CD4-positive, alpha-beta T cell treated with Interleukin-4 for 1 hour (primary cell): Measurements from ENCODE around the gene OXLD1.

Experiments
- DNase-seq, 2 donors: peaks; one replicate each; pipeline ENCODE4 v3.0.0-alpha.2; 2020 to 2022

Gene OXLD1

DNA sequence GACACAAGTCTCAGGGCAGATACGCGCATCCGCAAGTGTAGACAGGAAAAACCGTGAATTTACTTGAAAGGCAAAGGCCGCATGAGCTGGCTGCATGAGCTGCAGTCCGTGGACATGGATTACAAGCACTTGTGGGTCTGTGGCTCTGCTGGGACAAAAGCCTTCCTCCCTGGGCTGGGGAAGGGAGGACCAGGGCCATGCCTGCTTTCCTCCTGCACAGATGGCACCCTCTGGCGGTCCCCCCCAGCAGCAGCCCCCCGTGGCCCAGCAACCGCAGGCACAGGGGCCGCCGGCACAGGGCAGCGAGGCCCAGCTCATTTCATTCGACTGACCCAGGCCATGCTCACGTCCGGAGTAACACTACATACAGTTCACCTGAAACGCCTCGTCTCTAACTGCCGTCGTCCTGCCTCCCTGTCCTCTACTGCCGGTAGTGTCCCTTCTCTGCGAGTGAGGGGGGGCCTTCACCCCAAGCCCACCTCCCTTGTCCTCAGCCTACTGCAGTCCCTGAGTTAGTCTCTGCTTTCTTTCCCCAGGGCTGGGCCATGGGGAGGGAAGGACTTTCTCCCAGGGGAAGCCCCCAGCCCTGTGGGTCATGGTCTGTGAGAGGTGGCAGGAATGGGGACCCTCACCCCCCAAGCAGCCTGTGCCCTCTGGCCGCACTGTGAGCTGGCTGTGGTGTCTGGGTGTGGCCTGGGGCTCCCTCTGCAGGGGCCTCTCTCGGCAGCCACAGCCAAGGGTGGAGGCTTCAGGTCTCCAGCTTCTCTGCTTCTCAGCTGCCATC lies 35.1 kb upstream of the OXLD1 start:
- peak in 1 of 2 donors; percentile 15 for DNase-seq

DNA sequence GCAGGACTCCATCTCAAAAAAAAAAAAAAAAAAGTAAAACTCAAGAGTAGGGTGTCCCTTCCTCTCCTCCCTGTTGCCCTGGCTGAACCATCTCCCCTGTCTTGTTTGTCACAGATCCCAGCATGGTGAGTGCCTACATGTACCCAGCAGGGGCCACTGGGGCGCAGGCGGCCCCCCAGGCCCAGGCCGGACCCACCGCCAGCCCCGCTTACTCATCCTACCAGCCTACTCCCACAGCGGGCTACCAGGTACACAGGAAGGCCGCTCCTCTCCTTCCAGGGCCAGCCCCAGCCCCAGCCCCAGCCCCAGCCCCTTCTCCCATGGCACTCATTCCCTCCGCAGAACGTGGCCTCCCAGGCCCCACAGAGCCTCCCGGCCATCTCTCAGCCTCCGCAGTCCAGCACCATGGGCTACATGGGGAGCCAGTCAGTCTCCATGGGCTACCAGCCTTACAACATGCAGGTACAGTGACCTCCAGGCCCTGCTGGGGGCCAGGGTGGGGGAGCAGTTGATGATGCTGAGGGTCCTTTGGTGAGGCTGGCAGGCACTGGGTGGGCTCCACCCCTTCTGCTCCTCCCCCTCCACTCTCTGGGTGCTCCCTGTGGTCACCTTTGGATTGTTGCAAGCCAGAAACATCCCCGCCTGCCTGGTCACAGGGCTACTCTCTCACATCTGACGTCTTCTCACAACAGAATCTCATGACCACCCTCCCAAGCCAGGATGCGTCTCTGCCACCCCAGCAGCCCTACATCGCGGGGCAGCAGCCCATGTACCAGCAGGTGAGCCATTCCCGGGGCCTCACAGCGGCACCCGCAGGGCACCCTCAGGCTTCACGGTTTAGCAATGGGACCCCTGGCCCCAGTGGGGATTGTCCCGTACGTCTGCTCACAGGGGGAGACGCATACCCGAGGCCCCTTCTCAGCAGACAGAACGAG lies 34.2 kb upstream of the OXLD1 start:
- DNase-seq = no peak

DNA sequence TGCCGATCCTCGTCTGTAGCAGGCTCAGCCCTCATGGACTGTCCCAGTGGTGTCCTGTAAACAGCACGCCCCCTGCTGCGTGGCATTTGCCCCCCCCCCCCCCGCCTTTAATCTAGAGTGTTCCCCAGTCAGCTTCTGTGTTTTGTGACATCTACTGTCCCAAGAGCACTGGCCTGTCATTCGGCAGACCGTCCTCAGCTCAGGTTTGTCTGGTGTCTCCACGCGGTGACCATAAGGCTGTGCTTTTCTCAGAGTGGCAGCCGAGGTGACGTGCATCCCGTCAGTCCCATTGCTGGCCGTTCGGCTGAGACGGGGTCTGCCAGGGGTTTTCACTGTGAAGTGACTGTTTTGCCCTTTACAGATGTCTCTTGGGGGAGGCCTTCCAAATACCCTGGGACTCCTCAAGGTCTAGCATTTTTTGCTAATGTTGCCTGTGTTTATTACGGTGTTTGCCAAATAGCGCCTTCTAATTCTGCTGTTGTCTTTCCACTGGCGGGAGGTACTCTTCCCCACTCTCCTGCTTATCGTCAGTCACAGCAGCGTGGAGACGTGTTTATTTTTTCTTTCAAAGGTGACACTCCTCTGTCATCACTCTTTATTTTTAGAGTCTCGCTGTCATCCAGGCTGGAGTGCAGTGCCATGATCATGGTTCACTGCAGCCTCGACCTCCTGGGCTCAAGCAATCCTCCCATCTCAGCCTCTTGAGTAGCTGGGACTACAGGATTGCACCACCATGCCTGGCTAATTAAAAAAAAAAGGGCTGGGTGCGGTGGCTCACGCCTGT lies 31.0 kb upstream of the OXLD1 start:
- DNase-seq = no peak

DNA sequence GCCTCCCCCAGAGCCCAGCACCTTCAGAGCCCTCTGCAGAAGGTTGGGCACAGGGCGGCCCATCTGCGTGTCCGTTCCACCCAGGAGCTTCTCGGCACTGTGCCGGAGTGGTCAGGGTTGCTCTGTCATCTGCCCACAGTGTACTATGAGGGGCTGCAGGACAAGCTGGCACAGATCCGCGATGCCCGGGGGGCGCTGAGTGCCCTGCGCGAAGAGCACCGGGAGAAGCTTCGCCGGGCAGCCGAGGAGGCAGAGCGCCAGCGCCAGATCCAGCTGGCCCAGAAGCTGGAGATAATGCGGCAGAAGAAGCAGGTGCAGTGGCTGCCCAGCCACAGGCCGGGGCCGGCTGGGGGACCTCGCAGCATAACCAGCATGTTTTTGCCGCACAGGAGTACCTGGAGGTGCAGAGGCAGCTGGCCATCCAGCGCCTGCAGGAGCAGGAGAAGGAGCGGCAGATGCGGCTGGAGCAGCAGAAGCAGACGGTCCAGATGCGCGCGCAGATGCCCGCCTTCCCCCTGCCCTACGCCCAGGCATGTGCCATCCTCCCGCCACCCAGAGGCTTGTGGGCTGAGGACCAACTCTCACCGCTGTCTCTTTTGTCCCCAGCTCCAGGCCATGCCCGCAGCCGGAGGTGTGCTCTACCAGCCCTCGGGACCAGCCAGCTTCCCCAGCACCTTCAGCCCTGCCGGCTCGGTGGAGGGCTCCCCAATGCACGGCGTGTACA lies 30.0 kb upstream of the OXLD1 start:
- DNase-seq = no peak

DNA sequence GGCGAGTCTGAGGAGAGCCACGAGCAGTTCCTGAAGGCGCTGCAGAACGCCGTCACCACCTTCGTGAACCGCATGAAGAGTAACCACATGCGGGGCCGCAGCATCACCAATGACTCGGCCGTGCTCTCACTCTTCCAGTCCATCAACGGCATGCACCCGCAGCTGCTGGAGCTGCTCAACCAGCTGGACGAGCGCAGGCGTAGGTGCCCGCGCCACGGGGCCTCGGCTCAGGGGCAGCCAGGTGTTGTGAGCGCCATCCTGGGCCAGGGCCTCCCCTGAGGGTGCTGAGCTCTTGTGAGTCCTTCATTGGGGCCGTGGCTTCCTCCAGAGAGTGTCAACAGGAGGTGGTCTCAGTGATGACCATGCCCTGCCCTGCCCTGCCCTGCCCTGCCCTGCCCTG lies 29.4 kb upstream of the OXLD1 start:
- DNase-seq = no peak

DNA sequence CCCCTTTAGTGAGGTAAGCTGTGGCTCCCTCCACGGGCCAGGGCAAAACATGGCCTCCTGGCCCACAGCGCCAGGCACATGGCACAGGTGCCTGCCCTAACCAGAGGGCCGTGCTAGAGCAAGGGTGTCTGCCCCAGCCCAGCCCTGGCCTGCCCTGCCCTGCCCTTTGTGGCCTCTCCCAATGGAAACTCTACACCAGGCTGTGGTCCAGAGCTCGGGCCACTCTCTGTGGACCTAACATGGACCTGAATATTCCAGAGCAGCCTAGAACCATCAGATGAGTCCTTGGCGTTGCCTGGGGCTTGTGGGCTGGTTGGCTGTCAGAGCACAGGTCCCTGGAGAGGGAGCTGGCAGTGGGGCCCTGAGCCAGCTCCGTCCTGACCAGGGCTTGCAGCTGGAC lies 28.8 kb upstream of the OXLD1 start:
- no peak for DNase-seq

DNA sequence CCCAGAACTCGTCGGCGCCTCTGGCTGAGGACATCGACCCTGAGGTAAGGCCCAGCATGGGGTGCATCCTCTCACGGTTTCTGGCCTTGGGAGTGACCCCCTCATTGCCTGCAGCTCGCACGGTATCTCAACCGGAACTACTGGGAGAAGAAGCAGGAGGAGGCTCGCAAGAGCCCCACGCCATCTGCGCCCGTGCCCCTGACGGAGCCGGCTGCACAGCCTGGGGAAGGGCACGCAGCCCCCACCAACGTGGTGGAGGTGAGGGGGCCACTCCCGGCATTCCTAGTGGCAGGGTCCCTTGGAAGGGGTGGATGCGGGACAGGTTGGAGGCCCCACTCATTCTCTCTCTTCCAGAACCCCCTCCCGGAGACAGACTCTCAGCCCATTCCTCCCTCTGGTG lies 28.4 kb upstream of the OXLD1 start:
- DNase-seq = no peak

DNA sequence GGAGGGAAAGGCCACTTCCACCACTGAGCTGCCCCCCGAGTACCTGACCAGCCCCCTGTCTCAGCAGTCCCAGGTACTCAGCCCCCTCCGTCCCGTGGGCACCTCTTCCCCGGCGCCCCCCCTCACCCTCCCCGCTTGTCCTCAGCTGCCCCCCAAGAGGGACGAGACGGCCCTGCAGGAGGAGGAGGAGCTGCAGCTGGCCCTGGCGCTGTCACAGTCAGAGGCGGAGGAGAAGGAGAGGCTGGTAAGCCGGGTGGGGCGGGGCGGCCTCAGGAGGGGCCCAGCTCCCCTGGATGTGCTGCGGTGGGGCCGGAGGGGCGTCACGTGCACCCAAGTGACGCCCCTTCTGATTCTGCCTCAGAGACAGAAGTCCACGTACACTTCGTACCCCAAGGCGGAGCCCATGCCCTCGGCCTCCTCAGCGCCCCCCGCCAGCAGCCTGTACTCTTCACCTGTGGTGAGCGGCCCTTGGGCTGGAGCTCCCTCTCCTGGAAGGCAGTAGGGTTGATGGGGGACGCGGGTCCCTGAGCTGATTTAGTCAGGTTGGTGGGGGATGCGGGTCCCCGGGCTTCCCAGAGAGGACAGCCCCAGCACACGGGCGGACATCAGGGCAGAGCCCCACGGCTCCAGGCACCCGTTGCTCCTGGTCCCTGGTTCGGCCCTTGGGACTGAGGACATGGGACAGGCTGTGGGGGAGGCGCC lies 27.3 kb upstream of the OXLD1 start:
- DNase-seq = no peak

DNA sequence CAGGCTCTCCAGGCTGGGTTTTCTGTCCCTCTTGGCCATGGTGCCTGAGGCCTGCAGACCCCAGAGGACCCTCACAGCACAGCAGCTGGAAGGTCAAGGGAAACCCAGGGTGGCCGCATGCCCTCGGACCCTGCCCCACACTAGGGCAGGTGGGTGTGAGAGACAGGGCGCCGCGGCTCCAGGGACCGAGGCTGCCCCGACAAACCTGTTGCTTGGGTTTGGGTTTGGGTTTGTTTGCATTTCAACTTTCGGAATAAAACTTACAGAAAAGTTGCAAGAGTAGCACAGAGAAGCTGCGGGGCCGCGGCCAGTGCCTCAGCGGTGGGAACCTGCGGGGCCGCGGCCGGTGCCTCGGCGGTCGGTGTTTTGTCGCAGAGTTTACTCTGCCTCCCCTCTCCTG lies 25.2 kb upstream of the OXLD1 start:
- no peak for DNase-seq

DNA sequence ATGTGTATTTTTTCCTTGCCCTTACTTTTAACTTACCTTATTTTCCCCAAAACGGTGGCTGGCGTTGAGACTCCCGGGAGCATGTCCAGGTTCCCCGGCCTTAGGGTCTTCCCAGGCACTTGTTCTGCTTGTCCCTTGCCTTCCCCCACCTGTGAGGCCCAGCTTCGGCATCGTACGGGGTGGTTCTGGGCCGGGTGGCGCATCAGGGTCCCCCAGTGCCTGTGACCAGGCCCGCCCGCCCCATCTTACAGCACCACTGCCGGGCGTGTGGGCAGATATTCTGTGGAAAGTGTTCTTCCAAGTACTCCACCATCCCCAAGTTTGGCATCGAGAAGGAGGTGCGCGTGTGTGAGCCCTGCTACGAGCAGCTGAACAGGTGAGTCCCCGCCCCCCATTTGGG lies 24.8 kb upstream of the OXLD1 start:
- no peak for DNase-seq

DNA sequence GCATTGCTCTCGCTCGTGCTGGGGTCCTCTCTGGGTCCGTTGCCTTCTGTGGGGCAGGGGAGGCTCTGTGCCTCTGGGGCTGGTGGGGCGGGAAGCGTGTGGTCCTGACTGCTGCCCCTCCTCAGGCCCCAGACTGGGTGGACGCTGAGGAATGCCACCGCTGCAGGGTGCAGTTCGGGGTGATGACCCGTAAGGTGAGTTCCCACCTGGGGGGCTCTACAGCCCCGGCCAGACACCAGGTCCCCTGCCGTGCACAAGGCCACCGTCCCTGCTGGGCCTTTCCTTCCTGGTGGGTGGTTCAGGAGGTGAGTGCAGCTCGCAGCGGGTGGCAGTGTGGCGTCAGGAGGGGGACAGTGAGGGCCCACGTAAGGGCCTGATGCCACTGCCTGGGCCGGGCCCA lies 24.1 kb upstream of the OXLD1 start:
- DNase-seq = no peak

DNA sequence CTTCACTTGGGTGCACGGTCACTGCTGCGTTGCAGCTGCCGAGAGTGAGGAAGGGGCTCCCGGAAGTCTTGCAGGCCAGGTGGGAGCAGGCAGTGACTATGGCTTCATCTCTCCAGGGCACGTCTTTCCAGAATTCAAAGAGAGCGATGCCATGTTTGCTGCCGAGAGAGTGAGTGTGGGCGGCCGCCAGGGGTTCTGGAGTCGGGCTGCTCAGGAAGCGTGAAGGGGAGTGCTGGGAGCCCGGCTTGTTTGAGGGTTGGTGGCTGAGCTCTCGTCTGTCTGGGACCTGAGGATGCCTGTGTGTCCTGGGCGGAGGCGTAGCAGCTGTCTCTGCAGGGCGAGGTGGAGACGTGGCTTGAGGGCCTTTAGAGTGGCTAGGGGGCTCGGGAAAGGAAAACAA lies 23.7 kb upstream of the OXLD1 start:
- no peak for DNase-seq

DNA sequence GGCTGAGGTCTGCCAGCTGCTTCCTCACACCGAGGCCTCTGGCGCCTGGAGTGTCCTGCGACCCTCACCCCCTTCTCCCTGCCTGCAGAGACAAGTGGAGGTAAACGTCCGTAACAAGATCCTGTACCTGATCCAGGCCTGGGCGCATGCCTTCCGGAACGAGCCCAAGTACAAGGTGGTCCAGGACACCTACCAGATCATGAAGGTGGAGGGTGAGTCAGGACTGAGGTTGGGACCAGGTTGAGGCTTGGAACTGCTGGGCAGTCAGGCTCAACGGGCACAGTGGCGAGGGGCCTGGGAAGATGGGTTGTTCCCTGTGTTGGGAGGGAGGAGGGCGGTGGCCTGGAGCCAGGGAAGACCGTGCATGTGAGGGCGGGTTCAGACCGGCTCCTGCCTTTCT lies 22.2 kb upstream of the OXLD1 start:
- DNase-seq = no peak

DNA sequence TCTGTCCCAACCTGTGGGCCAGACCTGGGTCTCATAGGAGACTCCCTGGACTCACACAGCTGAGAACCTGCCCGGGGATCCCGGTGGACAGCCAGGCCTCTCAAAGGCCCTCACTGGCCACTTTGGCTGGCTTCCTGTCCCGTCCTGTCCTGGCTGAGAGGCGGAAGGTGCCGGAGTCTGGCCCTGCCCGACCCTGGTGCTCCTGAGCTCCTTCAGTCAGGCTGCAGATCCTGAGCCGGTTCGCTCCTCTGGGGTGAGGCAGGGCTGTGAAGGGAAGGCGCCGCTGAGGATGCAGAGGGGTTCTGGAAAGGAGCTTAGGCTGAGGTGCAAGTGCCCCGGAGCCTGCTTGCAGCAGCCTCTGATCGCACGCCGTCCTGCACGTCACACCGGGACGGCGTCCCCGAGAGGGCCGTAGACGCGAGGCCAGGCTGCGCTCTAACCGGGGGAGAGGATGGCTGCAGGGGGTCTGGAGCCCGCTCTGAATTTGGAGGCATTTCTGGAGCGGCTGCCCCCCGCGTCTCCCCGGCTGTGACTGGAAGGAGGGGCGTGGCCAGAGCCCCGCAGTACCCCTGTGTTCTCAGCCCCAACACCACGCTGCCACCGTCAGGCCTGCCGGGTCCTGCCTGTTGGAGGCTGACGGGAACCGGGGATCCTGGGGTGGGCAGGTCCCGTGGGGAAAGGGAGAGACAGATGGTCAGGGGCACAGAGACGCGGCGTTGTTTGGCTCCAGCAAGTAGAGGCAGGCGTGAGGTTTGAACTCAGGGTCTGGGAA lies 21.6 kb upstream of the OXLD1 start:
- no peak for DNase-seq

DNA sequence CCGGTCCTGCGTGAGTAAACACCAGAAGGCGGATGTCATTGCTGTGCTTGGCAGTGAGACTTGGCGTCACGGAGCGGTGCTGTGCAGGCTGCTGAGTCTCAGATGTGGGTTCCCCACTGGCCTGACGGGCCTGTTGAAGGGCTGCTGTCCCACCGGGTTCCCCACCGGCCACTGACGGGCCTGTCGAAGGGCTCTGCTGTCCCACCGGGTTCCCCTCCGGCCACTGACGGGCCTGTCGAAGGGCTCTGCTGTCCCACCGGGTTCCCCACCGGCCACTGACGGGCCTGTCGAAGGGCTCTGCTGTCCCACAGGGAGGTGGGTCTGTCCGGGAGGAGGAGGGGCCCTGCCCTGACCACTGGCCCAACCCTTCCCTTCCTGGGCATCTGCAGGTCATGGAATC lies 20.2 kb upstream of the OXLD1 start:
- no peak for DNase-seq

DNA sequence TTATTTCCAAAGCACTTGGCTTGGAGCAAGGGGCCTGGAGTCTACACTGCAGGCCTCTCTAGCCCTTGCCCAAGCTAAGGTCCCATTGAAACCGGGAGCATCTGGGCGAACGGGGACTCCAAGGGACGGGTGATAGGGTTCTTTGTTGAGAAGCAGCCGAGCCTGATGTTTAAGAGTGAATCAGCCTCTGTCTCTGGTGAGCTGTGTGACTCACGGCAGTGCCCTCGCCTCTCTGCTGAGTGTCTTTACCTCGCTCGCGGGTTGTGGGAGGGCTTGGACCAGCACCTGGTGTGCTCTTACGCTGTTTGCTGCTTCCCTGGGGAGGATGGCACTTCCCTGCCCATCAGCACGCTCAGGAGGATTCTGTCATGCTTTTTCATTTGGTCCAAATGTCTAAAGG lies 18.7 kb upstream of the OXLD1 start:
- no peak for DNase-seq

DNA sequence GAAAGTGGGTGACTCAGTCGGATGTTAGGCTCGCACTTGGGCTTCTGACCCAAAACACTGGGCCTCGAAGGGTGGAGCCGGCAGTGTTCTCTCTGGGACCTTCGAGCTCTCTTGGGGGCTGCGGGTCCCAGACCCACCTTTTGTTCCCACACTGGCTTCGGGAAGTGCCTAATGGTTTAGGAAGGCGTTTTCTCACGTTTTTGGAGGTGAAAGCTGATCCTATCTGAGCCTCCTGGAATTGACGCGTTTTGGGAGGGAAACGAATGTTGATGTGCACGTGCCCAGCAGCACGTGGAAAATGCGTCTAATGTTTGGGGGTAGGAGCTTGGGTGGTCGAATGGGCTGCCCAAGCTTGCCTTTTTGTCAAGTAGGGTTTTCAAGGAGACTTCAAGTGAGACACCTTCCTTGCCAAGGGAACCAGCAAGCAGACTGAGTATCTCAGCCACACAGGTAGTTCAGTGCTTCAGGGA lies 18.1 kb upstream of the OXLD1 start:
- peak in 1 of 2 donors; percentile 49 for DNase-seq

DNA sequence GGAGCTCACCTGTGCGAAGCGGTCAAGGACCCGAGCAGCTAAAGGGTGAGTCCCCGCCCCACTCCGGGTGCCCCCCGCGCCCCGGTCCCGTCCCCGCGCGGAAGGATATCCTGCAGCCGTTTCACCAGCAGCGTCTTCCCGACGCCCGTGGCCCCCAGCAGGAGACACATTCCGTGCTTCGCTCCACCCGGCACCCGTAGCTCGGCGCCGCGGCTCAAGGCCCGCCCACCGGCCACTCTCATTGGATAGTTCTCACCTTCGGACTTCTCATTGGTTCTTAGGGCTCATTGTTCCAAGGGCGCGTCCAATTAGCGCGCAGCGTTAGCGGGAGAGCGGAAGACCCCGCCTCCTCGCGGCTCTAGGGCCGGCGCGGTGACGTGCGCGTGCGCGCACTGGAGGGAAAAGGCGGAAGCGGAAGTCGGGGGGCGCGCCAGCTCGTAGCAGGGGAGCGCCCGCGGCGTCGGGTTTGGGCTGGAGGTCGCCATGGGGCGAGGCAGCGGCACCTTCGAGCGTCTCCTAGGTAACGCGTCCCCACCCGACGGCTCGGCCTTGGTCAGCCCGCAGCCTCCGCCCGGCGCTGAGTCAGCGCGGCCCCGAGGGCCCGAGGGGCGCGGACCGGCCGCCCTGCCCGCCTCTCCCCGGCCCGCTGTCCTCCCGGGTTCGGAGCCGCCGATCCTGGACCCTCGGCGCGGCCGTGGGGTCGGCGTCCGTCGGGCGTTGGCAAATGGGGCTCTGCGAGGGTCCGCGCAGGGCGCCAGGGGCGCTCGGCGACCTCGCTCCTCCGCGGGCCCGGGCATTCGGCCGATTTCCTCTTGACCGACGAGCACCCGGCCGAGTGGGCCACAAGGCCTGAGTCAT lies 17.4 kb upstream of the OXLD1 start, which contains the start of the genes ARL16 and HGS:
Gene ARL16 (minus strand): TSS at position 214 of the 858 bp plus-strand sequence. CDS start 44 bp downstream, at position 170.
Gene HGS (plus strand): TSS at position 428 of the 858 bp plus-strand sequence. CDS start 56 bp downstream, at position 484.
- peak; percentile 98 to 99 for DNase-seq

DNA sequence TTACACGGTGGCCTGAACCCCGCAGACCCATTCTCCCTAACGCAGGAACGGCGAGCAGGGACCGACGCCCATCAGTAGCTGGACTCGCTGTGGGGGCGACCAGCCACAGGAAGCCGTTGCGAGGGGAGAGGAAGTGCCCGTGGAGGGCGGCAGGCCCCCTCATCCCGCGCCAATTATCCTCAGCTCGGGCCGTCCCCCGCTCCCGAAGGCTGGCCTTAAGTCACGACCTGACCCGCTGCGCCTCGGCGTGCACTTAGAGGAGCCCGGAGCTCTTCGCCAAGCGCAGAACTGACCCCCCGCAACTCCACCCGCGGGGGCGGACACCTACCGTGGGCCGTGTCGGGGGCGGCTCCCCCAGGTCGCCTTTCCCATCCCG lies 16.8 kb upstream of the OXLD1 start:
- no peak for DNase-seq
